Measurements from ENCODE around the gene CASP3.

The CASP3 gene

DNA sequence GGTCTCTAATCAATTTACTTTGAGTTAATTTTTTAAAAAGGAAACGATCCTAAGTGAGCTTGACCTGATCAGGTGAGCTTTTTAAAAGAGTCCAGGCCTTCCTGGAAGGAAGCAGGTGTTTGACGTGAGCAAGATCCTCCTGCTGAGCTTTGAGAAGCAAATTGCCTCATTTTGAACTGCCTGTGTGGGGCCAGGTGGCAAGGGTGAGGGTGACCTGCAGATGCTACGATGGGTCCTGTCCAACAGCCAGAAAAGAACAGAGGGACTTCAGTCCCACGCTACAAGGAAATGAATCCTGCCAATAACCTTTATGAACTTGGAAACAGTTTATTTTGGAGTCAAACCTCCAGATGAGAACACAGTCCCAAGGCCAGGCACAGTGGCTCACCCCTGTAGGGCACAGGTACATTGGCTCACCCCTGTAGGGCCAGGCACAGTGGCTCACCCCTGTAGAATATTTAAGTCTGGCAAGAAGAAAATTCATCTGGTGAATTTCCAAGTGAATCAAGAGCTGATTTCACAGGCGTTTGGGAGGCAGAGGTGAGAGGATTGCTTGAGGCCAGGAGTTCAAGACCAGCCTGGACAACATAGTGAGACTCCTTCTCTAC is 58.1 kb downstream of the CASP3 start:
- ChIA-PET CTCF (interaction anchor here (0.6 kb wide), 1 partner anchor 329 kb away, joined by 3 read pairs; no protein-coding TSS in a partner anchor), POLR2A (no interaction called here)
- TF ChIP-seq SUZ12 (IDR thresholded peaks at IDR 0.05), result no peak
- no peak for TF ChIP-seq LEF1 (IDR thresholded peaks at IDR 0.05; ENCODE audit: borderline replicate concordance)
- TF ChIP-seq TARDBP (IDR thresholded peaks at IDR 0.05), result no peak
- no peak for TF ChIP-seq CTBP1 (IDR thresholded peaks at IDR 0.05; ENCODE audit: borderline replicate concordance)
- TF ChIP-seq, protein P1, sequence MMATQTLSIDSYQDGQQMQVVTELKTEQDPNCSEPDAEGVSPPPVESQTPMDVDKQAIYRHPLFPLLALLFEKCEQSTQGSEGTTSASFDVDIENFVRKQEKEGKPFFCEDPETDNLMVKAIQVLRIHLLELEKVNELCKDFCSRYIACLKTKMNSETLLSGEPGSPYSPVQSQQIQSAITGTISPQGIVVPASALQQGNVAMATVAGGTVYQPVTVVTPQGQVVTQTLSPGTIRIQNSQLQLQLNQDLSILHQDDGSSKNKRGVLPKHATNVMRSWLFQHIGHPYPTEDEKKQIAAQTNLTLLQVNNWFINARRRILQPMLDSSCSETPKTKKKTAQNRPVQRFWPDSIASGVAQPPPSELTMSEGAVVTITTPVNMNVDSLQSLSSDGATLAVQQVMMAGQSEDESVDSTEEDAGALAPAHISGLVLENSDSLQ (IDR thresholded peaks at IDR 0.05), result no peak
- no peak for TF ChIP-seq FOXA1 (IDR thresholded peaks at IDR 0.05)
- no peak for TF ChIP-seq HDGF (IDR thresholded peaks at IDR 0.05; ENCODE audit: borderline replicate concordance)
- TF ChIP-seq ZNF384 (IDR thresholded peaks at IDR 0.05), result no peak
- TF ChIP-seq FOXM1 (IDR thresholded peaks at IDR 0.05; ENCODE audit: borderline replicate concordance), result no peak
- no peak for TF ChIP-seq ARNT (IDR thresholded peaks at IDR 0.05)
- TF ChIP-seq SP1 (IDR thresholded peaks at IDR 0.05), result no peak
- TF ChIP-seq ELF4 (IDR thresholded peaks at IDR 0.05), result no peak
- DNase-seq (ENCODE audit: extremely low spot score), result no peak

GRCh38 chr4:184590196-184590595 is 59.1 kb downstream of the CASP3 start:
- DNase-seq (ENCODE audit: extremely low spot score), result no peak
- TF ChIP-seq LEF1 (IDR thresholded peaks at IDR 0.05; ENCODE audit: borderline replicate concordance) (no peak), TARDBP (IDR thresholded peaks at IDR 0.05) (no peak), ZNF384 (IDR thresholded peaks at IDR 0.05) (no peak), ARNT (IDR thresholded peaks at IDR 0.05) (no peak), SUZ12 (IDR thresholded peaks at IDR 0.05) (no peak), NFRKB (IDR thresholded peaks at IDR 0.05) (no peak), L3MBTL2 (conservative IDR thresholded peaks at IDR 0.05) (no peak), FOXK2 (IDR thresholded peaks at IDR 0.05) (no peak), SP1 (IDR thresholded peaks at IDR 0.05) (no peak), CTBP1 (IDR thresholded peaks at IDR 0.05; ENCODE audit: borderline replicate concordance) (no peak), ELF4 (IDR thresholded peaks at IDR 0.05) (no peak), HDGF (IDR thresholded peaks at IDR 0.05; ENCODE audit: borderline replicate concordance) (no peak), BHLHE40 (IDR thresholded peaks at IDR 0.05; ENCODE audit: borderline replicate concordance) (no peak), FOXM1 (IDR thresholded peaks at IDR 0.05; ENCODE audit: borderline replicate concordance) (no peak)
- TF ChIP-seq, protein P1 (IDR thresholded peaks at IDR 0.05), result no peak
- ChIA-PET POLR2A (no interaction called here), CTCF (no interaction called here)

GRCh38 chr4:184588893-184589292 is 60.4 kb downstream of the CASP3 start:
- DNase-seq (ENCODE audit: extremely low spot score), result no peak
- no peak for TF ChIP-seq L3MBTL2 (conservative IDR thresholded peaks at IDR 0.05)
- no peak for TF ChIP-seq ELF4 (IDR thresholded peaks at IDR 0.05)
- TF ChIP-seq FOXK2 (IDR thresholded peaks at IDR 0.05), result no peak
- no peak for TF ChIP-seq SUZ12 (IDR thresholded peaks at IDR 0.05)
- TF ChIP-seq FOXM1 (IDR thresholded peaks at IDR 0.05; ENCODE audit: borderline replicate concordance), result no peak
- TF ChIP-seq BHLHE40 (IDR thresholded peaks at IDR 0.05; ENCODE audit: borderline replicate concordance), result no peak
- no peak for TF ChIP-seq ARNT (IDR thresholded peaks at IDR 0.05)
- no peak for TF ChIP-seq HDGF (IDR thresholded peaks at IDR 0.05; ENCODE audit: borderline replicate concordance)
- TF ChIP-seq SP1 (IDR thresholded peaks at IDR 0.05), result no peak
- no peak for TF ChIP-seq LEF1 (IDR thresholded peaks at IDR 0.05; ENCODE audit: borderline replicate concordance)
- TF ChIP-seq, protein P1 (IDR thresholded peaks at IDR 0.05), result no peak
- TF ChIP-seq CTBP1 (IDR thresholded peaks at IDR 0.05; ENCODE audit: borderline replicate concordance), result no peak
- TF ChIP-seq TARDBP (IDR thresholded peaks at IDR 0.05), result no peak
- no peak for TF ChIP-seq NFRKB (IDR thresholded peaks at IDR 0.05)
- ChIA-PET POLR2A (no interaction called here), CTCF (no interaction called here)

- no peak for DNase-seq (ENCODE audit: extremely low spot score)
- no peak for TF ChIP-seq ZNF384 (IDR thresholded peaks at IDR 0.05)
- TF ChIP-seq HDGF (IDR thresholded peaks at IDR 0.05; ENCODE audit: borderline replicate concordance), result no peak
- no peak for TF ChIP-seq FOXM1 (IDR thresholded peaks at IDR 0.05; ENCODE audit: borderline replicate concordance)
- TF ChIP-seq FOXK2 (IDR thresholded peaks at IDR 0.05), result no peak
- no peak for TF ChIP-seq L3MBTL2 (conservative IDR thresholded peaks at IDR 0.05)
- TF ChIP-seq TARDBP (IDR thresholded peaks at IDR 0.05), result no peak
- TF ChIP-seq SUZ12 (IDR thresholded peaks at IDR 0.05), result no peak
- no peak for TF ChIP-seq FOXA1 (IDR thresholded peaks at IDR 0.05)
- no peak for TF ChIP-seq SP1 (IDR thresholded peaks at IDR 0.05)
- TF ChIP-seq BHLHE40 (IDR thresholded peaks at IDR 0.05; ENCODE audit: borderline replicate concordance), result no peak
- TF ChIP-seq ELF4 (IDR thresholded peaks at IDR 0.05), result no peak
- TF ChIP-seq ARNT (IDR thresholded peaks at IDR 0.05), result no peak
- no peak for TF ChIP-seq NFRKB (IDR thresholded peaks at IDR 0.05)
- TF ChIP-seq, protein P1 (IDR thresholded peaks at IDR 0.05), result no peak
- TF ChIP-seq CTBP1 (IDR thresholded peaks at IDR 0.05; ENCODE audit: borderline replicate concordance), result no peak
- TF ChIP-seq LEF1 (IDR thresholded peaks at IDR 0.05; ENCODE audit: borderline replicate concordance), result no peak
- ChIA-PET POLR2A (no interaction called here), CTCF (no interaction called here)
These were observed 61.5 kb downstream of the CASP3 start for GRCh38 chr4:184587701-184588100.

DNA sequence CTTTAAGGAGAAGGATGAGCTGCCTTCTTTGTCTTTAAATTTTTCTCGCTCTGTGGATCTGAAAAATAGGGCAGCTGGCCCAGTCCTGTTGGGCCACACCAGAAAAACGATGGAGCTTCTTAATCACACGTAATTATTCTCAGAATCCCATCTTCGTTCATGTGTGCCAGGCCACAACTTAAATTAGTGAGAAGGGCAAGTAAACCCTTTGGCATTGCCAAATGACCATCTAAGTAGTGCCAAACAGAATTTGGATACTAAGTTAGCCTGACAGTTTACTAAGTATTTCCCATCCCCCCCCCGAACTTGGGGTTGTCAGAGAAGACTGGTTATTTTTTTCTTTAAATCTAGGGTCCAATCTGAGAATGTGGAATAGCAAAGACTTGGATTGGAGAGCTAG is 62.0 kb downstream of the CASP3 start:
- TF ChIP-seq HDGF (IDR thresholded peaks at IDR 0.05; ENCODE audit: borderline replicate concordance) (no peak), ARNT (IDR thresholded peaks at IDR 0.05) (no peak), L3MBTL2 (conservative IDR thresholded peaks at IDR 0.05) (no peak), FOXA1 (IDR thresholded peaks at IDR 0.05) (no peak), CTBP1 (IDR thresholded peaks at IDR 0.05; ENCODE audit: borderline replicate concordance) (no peak), FOXM1 (IDR thresholded peaks at IDR 0.05; ENCODE audit: borderline replicate concordance) (no peak), BHLHE40 (IDR thresholded peaks at IDR 0.05; ENCODE audit: borderline replicate concordance) (no peak), SP1 (IDR thresholded peaks at IDR 0.05) (no peak), ELF4 (IDR thresholded peaks at IDR 0.05) (no peak), LEF1 (IDR thresholded peaks at IDR 0.05; ENCODE audit: borderline replicate concordance) (no peak), FOXK2 (IDR thresholded peaks at IDR 0.05) (no peak), NFRKB (IDR thresholded peaks at IDR 0.05) (no peak), SUZ12 (IDR thresholded peaks at IDR 0.05) (no peak), ZNF384 (IDR thresholded peaks at IDR 0.05) (no peak), TARDBP (IDR thresholded peaks at IDR 0.05) (no peak)
- TF ChIP-seq, protein P1 (IDR thresholded peaks at IDR 0.05), result no peak
- POLR2A ChIA-PET, result no interaction called here
- no peak for DNase-seq (ENCODE audit: extremely low spot score)
- CTCF ChIA-PET, result interaction anchor here (0.7 kb wide), 2 partner anchors 12 to 860 kb away, joined by 3 to 4 read pairs; no protein-coding TSS in a partner anchor

All from HEK293T (cell line).